C4-2B (cell line): ENCODE measurements around the gene RPS24.

Experiments used
- CTCF ChIP-seq: fragments of 450-650 bp; conservative IDR thresholded peaks from 2 replicates; pipeline ENCODE4 v1.5.1; 2017; ENCODE audit warnings: mild to moderate bottlenecking
- ZFX ChIP-seq: fragments of 450-650 bp; IDR thresholded peaks from 2 replicates; pipeline ENCODE4 v1.6.1; 2017

GRCh38 chr10:78071140-78071856, 37.6 kb downstream of the RPS24 start:
- TF ChIP-seq CTCF (no peak), ZFX (no peak)
